Measurements from ENCODE around the gene KRT73. TPM values are rescaled to one million over a fixed set of nuclear protein-coding genes. Genes with fewer than 3 reads are reported as not detected.

The KRT73 gene
- total RNA-seq, 1 experiment from 2014 or later, result not detected

DNA sequence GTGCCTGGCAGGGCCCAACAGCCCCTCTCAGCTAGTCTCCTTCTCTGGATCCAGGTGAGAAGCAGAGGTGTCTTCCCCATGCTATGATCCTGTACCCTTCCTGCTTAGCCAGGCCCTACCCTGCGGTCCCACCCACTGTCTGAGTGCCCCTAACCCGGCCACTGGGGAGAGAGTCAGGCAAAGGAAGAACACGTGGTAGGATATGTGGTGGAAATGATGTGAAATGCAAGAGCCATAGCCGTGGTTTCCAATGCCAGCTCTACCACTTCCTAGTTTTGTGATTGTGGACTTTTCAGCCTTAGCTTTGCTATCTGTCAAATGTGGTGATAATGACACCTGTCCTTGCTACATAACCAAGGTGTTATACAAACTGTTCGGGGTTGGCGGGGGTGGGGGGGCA lies 17.8 kb upstream of the KRT73 start:
- POLR2A ChIA-PET, result no interaction called here
- DNase-seq (ENCODE audit: low spot score), result no peak

GRCh38 chr12:52634266-52635056 lies 16.1 kb upstream of the KRT73 start:
- Mint-ChIP-seq H3K36me3 (no peaks in the 10 kb centered on the region), H3K27me3 (ENCODE audit: low read depth) (no peaks in the 10 kb centered on the region), H3K9me3 (no peaks in the 10 kb centered on the region), H3K27ac (no peak overlapping the region), H3K4me1 (no peaks in the 10 kb centered on the region), H3K4me3 (no peak overlapping the region)
- DNase-seq (ENCODE audit: low spot score), result no peak
- POLR2A ChIA-PET, result no interaction called here
- no peak for ATAC-seq
- CTCF ChIA-PET, result interaction anchor here (1.6 to 2.2 kb wide), 2 partner anchors 8 to 245 kb away, joined by 4 to 6 read pairs; no protein-coding TSS in a partner anchor
- TF ChIP-seq, protein P1, sequence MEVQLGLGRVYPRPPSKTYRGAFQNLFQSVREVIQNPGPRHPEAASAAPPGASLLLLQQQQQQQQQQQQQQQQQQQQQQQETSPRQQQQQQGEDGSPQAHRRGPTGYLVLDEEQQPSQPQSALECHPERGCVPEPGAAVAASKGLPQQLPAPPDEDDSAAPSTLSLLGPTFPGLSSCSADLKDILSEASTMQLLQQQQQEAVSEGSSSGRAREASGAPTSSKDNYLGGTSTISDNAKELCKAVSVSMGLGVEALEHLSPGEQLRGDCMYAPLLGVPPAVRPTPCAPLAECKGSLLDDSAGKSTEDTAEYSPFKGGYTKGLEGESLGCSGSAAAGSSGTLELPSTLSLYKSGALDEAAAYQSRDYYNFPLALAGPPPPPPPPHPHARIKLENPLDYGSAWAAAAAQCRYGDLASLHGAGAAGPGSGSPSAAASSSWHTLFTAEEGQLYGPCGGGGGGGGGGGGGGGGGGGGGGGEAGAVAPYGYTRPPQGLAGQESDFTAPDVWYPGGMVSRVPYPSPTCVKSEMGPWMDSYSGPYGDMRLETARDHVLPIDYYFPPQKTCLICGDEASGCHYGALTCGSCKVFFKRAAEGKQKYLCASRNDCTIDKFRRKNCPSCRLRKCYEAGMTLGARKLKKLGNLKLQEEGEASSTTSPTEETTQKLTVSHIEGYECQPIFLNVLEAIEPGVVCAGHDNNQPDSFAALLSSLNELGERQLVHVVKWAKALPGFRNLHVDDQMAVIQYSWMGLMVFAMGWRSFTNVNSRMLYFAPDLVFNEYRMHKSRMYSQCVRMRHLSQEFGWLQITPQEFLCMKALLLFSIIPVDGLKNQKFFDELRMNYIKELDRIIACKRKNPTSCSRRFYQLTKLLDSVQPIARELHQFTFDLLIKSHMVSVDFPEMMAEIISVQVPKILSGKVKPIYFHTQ (CRISPR knock-in tag; IDR thresholded peaks at IDR 0.05), result no peak
- TF ChIP-seq ZBTB43 (CRISPR knock-in tag; IDR thresholded peaks at IDR 0.05) (no peak), ZNF121 (CRISPR knock-in tag; IDR thresholded peaks at IDR 0.05) (no peak), MYBL2 (CRISPR knock-in tag; IDR thresholded peaks at IDR 0.05) (no peak)
- TF ChIP-seq, protein P2, sequence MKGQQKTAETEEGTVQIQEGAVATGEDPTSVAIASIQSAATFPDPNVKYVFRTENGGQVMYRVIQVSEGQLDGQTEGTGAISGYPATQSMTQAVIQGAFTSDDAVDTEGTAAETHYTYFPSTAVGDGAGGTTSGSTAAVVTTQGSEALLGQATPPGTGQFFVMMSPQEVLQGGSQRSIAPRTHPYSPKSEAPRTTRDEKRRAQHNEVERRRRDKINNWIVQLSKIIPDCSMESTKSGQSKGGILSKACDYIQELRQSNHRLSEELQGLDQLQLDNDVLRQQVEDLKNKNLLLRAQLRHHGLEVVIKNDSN (CRISPR knock-in tag; IDR thresholded peaks at IDR 0.05), result no peak

More for the DNA sequence above, 17.8 kb upstream of the KRT73 start:
- CTCF ChIA-PET, result no interaction called here
- ATAC-seq, result no peak
- no peaks in the 10 kb centered on the region for H3K4me1 Mint-ChIP-seq
- H3K4me3 Mint-ChIP-seq, result no peak overlapping the region
- TF ChIP-seq ZNF263 (CRISPR knock-in tag; IDR thresholded peaks at IDR 0.05; ENCODE audit: low read depth) (no peak), NR1H2 (CRISPR knock-in tag; IDR thresholded peaks at IDR 0.05) (no peak), TCF7 (CRISPR knock-in tag; IDR thresholded peaks at IDR 0.05; ENCODE audit: low read depth) (no peak), ARID4B (CRISPR knock-in tag; IDR thresholded peaks at IDR 0.05; ENCODE audit: borderline replicate concordance) (no peak), FOXP4 (CRISPR knock-in tag; IDR thresholded peaks at IDR 0.05) (no peak), USF2 (CRISPR knock-in tag; IDR thresholded peaks at IDR 0.05) (no peak)
- TF ChIP-seq, protein P3, sequence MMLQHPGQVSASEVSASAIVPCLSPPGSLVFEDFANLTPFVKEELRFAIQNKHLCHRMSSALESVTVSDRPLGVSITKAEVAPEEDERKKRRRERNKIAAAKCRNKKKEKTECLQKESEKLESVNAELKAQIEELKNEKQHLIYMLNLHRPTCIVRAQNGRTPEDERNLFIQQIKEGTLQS (CRISPR knock-in tag; conservative IDR thresholded peaks at IDR 0.05), result no peak
- H3K36me3 Mint-ChIP-seq, result no peaks in the 10 kb centered on the region
- H3K27ac Mint-ChIP-seq, result no peak overlapping the region
- H3K27me3 Mint-ChIP-seq (ENCODE audit: low read depth), result no peaks in the 10 kb centered on the region
- H3K9me3 Mint-ChIP-seq, result no peaks in the 10 kb centered on the region
